OCI-LY7 (cell line): ENCODE measurements around the gene CRBN. TPM values are rescaled to one million over a fixed set of nuclear protein-coding genes. Genes with fewer than 3 reads are reported as not detected.

ENCODE experiments used
- BruUV-seq: library from RNA; stranded (reverse); fragments of 400-500 nt; replicated peaks from 2 replicates; lab custom pipeline; 2021; lab: Mats Ljungman, UMichigan
- CTCF ChIA-PET: fragments of 300-600 bp; sonication (Branson Sonifier 250); formaldehyde crosslinking; loops from one replicate; lab custom pipeline; 2022; ENCODE audit warnings: antibody characterized with exemption; ENCODE audit not compliant: unreplicated experiment; lab: Charles Lee
- POLR2A ChIA-PET: fragments of 300-600 bp; sonication (Branson Sonifier 250); formaldehyde crosslinking; loops from one replicate; lab custom pipeline; 2022; ENCODE audit warnings: antibody characterized with exemption; lab: Charles Lee
- DNase-seq: peaks from one replicate; pipeline ENCODE4 v3.0.0-alpha.2; 2015; ENCODE audit warnings: low spot score
- H2AFZ ChIP-seq: fragments of 200-600 bp; sonication (generic), shearing (Covaris generic); 2 replicates; pipeline ENCODE4 v1.6.1; 2014; ENCODE audit warnings: mild to moderate bottlenecking, antibody characterized with exemption, low read length, moderate library complexity
- H3K27ac ChIP-seq: fragments of 200-600 bp; sonication (generic); 2 replicates; pipeline ENCODE4 v1.5.1; 2014; ENCODE audit warnings: mixed run types, low read depth, mild to moderate bottlenecking, moderate library complexity, low read length, inconsistent platforms; ENCODE audit not compliant: poor library complexity, severe bottlenecking
- H3K36me3 ChIP-seq: fragments of 200-600 bp; sonication (generic); 2 replicates; pipeline ENCODE4 v1.6.1; 2014; ENCODE audit warnings: mild to moderate bottlenecking, antibody characterized with exemption, low read length, moderate library complexity, mixed read lengths; ENCODE audit not compliant: insufficient read depth
- H3K4me1 ChIP-seq: fragments of 200-600 bp; sonication (generic); 2 replicates; pipeline ENCODE4 v1.5.1; 2014; ENCODE audit warnings: mild to moderate bottlenecking, low read length; ENCODE audit not compliant: insufficient read depth, poor library complexity, severe bottlenecking
- H3K4me2 ChIP-seq: fragments of 200-600 bp; sonication (generic); 2 replicates; pipeline ENCODE4 v1.6.1; 2014; ENCODE audit warnings: mild to moderate bottlenecking, low read length
- H3K4me3 ChIP-seq: fragments of 200-600 bp; sonication (generic); 2 replicates; pipeline ENCODE4 v1.5.1; 2014; ENCODE audit warnings: mild to moderate bottlenecking, low read depth, low read length; ENCODE audit not compliant: poor library complexity, severe bottlenecking
- H3K79me2 ChIP-seq: fragments of 200-600 bp; sonication (generic); 2 replicates; pipeline ENCODE4 v1.6.1; 2016; ENCODE audit warnings: low read depth, mild to moderate bottlenecking, low read length, moderate library complexity, mixed read lengths; ENCODE audit not compliant: insufficient read depth
- H3K9me2 ChIP-seq: fragments of 200-600 bp; sonication (generic); 2 replicates; pipeline ENCODE4 v1.6.1; 2016; ENCODE audit warnings: mild to moderate bottlenecking, low read length, mixed read lengths; ENCODE audit not compliant: insufficient read depth
- H3K9me3 ChIP-seq: fragments of 200-600 bp; sonication (generic); 2 replicates; pipeline ENCODE4 v1.6.1; 2014; ENCODE audit warnings: mild to moderate bottlenecking, mixed run types, low read length, mixed read lengths
- H4K20me1 ChIP-seq: fragments of 200-600 bp; sonication (generic); 2 replicates; pipeline ENCODE4 v1.6.1; 2014; ENCODE audit warnings: mild to moderate bottlenecking, antibody characterized with exemption, low read length, moderate library complexity, mixed read lengths; ENCODE audit not compliant: insufficient read depth
- EZH2phosphoT487 ChIP-seq: fragments of 200-600 bp; sonication (generic); IDR thresholded peaks from 2 replicates; pipeline ENCODE4 v1.6.1; 2018; ENCODE audit warnings: low read depth, borderline replicate concordance, mild to moderate bottlenecking, mixed run types, antibody characterized with exemption, low read length, moderate library complexity, mixed read lengths
- intact Hi-C: fragments of 100-400 bp; cut with micrococcal nuclease; formaldehyde crosslinking; loops from one replicate; pipeline ENCODE4 v1.10.0; 2022; ENCODE audit not compliant: unreplicated experiment
- total RNA-seq, 2 experiments: library from RNA; depleted of rRNA in 1 of 2; stranded (reverse); fragments of >200 nt in 1 of 2; shearing (Covaris generic) in 1 of 2; gene quantifications; 2 replicates each; pipeline ENCODE4 v1.2.3, GENCODE V29; 2014 to 2022
- TF ChIP-seq, protein P1 (sequence below): fragments of 200-600 bp; sonication (generic); conservative IDR thresholded peaks from 2 replicates; pipeline ENCODE4 v1.5.1; 2014; ENCODE audit warnings: mild to moderate bottlenecking, antibody characterized with exemption, low read length, moderate library complexity, mixed read lengths

Gene CRBN
- total RNA-seq, 2 experiments from 2014 or later: 23.5 to 32.5 TPM

DNA sequence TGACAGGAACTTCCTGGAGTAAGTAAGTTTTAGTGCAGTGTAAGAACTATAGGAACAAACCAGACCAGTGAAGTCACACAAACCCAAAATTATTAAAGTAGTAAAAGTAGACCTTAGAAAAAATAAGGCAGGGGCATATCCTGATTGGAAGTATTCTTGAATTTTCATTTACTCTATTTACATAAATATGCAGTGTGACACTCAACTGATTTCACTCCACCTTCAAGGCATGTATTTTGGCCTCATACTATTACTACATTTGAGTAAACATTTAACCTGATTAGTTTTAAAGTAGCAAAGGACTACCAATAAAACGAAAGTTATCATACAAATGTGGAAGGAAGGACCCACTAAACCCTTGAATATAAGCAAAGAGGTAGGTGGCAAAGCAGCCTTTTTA lies 29.9 kb downstream of the CRBN start:
- CTCF ChIA-PET: no interaction called here
- no peak overlapping the region for H3K4me2 ChIP-seq
- no TSS peak for BruUV-seq
- H3K79me2 ChIP-seq: no peaks in the 10 kb centered on the region; the same call in 1 of the 2 replicates
- no peaks in the 10 kb centered on the region for H3K9me3 ChIP-seq
- H3K27ac ChIP-seq: no peak overlapping the region
- intact Hi-C loops: no loop called here
- no peak overlapping the region for H3K4me3 ChIP-seq
- no peak for TF ChIP-seq EZH2phosphoT487
- TF ChIP-seq, protein P1, sequence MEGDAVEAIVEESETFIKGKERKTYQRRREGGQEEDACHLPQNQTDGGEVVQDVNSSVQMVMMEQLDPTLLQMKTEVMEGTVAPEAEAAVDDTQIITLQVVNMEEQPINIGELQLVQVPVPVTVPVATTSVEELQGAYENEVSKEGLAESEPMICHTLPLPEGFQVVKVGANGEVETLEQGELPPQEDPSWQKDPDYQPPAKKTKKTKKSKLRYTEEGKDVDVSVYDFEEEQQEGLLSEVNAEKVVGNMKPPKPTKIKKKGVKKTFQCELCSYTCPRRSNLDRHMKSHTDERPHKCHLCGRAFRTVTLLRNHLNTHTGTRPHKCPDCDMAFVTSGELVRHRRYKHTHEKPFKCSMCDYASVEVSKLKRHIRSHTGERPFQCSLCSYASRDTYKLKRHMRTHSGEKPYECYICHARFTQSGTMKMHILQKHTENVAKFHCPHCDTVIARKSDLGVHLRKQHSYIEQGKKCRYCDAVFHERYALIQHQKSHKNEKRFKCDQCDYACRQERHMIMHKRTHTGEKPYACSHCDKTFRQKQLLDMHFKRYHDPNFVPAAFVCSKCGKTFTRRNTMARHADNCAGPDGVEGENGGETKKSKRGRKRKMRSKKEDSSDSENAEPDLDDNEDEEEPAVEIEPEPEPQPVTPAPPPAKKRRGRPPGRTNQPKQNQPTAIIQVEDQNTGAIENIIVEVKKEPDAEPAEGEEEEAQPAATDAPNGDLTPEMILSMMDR: no peak
- H3K4me1 ChIP-seq: no peaks in the 10 kb centered on the region
- POLR2A ChIA-PET: interaction anchor here (1.0 kb wide), 1 partner anchor 10 kb away, joined by 3 read pairs; no protein-coding TSS in a partner anchor
- no peak for DNase-seq
- peaks cover 98% of the 10 kb centered on the region for H3K36me3 ChIP-seq
- peaks cover 17% of the 10 kb centered on the region; the same call in 1 of the 2 replicates for H4K20me1 ChIP-seq
- H3K9me2 ChIP-seq: no peaks in the 10 kb centered on the region
- no peak overlapping the region for H2AFZ ChIP-seq

DNA sequence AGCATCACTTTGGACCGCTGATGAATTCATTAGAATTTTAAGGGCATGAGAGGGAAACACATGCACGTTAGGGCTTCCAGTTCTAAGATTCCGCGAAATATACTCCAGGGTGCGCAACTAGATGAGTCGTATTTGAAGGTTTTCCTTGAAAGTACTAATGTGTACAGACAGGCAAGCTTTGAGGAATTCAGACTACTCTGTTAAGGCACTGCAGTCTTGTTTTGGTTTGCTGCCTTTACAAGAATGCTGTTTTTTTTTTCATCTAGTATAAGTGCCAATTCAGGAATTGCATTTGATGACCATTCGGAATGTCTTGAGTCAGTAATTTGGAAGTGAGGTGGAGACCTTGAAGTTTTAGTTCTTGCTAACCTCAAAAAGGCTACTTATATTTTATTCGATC lies 33.7 kb downstream of the CRBN start:
- no peak overlapping the region for H3K27ac ChIP-seq
- no peaks in the 10 kb centered on the region for H3K9me3 ChIP-seq
- H3K36me3 ChIP-seq: peaks cover 99% of the 10 kb centered on the region
- ChIA-PET POLR2A (interaction anchor here (0.8 to 1.8 kb wide), 2 partner anchors 12 to 33 kb away, joined by 5 to 6 read pairs; no protein-coding TSS in a partner anchor), CTCF (no interaction called here)
- intact Hi-C loops: no loop called here
- H3K9me2 ChIP-seq: no peaks in the 10 kb centered on the region
- TF ChIP-seq, protein P1: no peak
- TF ChIP-seq EZH2phosphoT487: no peak
- H3K4me3 ChIP-seq: no peak overlapping the region
- no peaks in the 10 kb centered on the region; the same call in 1 of the 2 replicates for H3K79me2 ChIP-seq
- no peaks in the 10 kb centered on the region for H3K4me1 ChIP-seq
- H3K4me2 ChIP-seq: no peak overlapping the region
- DNase-seq: no peak
- peaks cover 17% of the 10 kb centered on the region; the same call in 1 of the 2 replicates for H4K20me1 ChIP-seq
- no peak overlapping the region for H2AFZ ChIP-seq
- no TSS peak for BruUV-seq

DNA sequence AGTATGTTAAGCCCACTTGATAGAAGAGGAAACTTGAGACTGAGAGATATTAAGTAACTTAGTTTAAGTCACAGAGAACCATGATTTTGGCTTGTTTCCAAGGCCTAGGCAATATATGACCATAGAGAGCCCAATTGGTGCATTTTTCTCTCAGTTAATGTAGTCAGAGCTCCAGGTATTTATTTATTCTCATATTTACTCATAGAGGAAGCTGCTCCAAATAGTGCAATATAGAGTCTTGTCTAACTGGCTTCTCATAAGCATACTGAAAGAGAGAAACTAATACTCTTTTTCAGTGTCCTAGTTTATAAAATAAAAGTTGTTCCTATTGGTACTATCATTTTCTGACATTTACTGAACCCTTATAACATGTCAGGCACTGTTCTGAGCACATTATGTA lies 37.6 kb downstream of the CRBN start:
- Histone ChIP-seq H3K4me2 (no peak overlapping the region), H3K4me3 (no peak overlapping the region), H2AFZ (no peak overlapping the region), H4K20me1 (peaks cover 26% of the 10 kb centered on the region), H3K36me3 (peaks cover 100% of the 10 kb centered on the region), H3K79me2 (peaks cover 15% of the 10 kb centered on the region), H3K9me3 (no peaks in the 10 kb centered on the region), H3K4me1 (no peaks in the 10 kb centered on the region), H3K9me2 (no peaks in the 10 kb centered on the region), H3K27ac (no peak overlapping the region)
- CTCF ChIA-PET: no interaction called here
- intact Hi-C loops: no loop called here
- no peak for DNase-seq
- BruUV-seq: no TSS peak
- TF ChIP-seq, protein P1: no peak
- TF ChIP-seq EZH2phosphoT487: no peak
- POLR2A ChIA-PET: interaction anchor here (0.8 to 1.5 kb wide), 2 partner anchors 11 to 22 kb away, joined by 3 read pairs; no protein-coding TSS in a partner anchor
